HG03095 (cell line): Measurements from ENCODE around the gene ZNF616.
"Not testable (repeated sequence)": the region's sequence is repeated elsewhere in the genome, so short reads cannot be mapped to it uniquely, and the experiment has no call there.

Experiments used
- ATAC-seq: cut with Tn5 transposase; IDR thresholded peaks from one replicate; pipeline ENCODE4 v1.9.1; 2021; ENCODE audit warnings: moderate library complexity; ENCODE audit not compliant: unreplicated experiment

The ZNF616 gene

GRCh38 chr19:52112624-52113023 lies 27.1 kb downstream of the ZNF616 start:
- ATAC-seq: no peak

- no peak for ATAC-seq
These were observed 29.0 kb downstream of the ZNF616 start for GRCh38 chr19:52110780-52111179.

DNA sequence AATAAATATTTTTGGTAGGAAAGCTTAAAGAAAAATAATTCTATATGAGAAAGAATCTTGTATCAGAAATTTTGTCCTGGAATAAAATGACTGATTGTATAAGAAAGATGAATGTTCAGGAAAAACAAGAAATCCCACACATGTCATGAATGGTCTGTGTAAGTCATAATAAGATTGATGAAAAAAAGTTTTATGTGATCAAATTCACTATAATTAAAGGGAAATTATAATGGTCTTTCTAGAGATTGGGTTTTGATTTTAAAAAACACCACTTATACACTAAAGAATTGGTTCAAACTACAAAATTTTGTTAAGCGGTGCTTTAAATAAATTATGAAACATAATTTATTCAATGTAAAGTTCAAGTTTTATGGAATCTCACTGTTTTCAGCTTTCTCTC lies 37.0 kb downstream of the ZNF616 start:
- no peak for ATAC-seq

DNA sequence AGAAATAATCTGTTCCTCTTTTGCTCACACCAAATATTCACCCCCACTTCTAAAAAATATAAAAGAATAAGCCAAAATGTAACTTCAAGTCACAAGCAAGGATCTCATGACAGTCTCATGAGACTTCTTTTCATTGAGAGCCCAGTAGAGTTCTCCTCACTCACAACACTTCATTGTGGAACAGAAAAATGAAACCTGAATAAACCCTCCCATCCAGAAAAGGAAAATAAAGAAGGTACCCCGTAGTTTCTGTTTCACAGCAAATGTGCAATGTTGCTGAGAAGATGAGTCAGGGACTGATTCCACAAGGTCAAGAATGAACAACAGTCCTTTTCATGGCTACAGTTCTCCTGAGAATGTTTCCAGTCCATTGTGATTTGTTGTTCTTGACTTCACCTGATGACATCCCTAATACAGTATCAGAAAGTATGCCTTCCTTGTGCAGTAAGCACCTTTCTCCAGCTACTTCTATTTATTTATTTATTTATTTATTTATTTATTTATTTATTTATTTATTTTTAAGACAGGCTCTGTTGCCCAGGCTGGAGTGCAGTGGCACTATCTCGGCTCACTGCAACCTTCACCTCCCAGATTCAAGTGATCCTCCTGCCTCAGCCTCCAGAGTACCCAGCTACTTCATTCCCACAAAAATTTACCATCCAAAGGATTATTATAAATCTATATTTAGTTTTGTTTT lies 37.7 kb downstream of the ZNF616 start:
- no peak for ATAC-seq

- no peak for ATAC-seq
These were observed 40.1 kb downstream of the ZNF616 start for GRCh38 chr19:52099497-52100138.

DNA sequence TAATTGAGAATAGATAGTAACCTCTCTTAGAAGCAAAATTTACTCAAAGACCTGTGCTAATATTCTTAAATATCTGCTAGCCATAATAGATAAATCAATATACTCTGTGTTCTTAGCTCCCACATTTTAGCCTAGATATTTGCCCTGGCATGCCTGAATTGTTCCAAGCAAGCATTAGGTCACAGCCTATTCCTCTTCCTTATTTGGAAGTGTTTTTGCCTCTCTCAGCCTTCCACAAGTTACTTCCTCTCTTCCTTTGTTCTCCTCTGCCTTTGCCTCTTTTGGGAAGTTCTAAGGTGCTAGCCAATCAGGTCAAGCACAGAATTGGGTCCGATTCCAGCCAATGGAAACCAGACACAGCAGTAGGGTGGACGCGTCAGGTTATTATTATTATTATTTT lies 43.3 kb downstream of the ZNF616 start:
- not testable (repeated sequence) for ATAC-seq

DNA sequence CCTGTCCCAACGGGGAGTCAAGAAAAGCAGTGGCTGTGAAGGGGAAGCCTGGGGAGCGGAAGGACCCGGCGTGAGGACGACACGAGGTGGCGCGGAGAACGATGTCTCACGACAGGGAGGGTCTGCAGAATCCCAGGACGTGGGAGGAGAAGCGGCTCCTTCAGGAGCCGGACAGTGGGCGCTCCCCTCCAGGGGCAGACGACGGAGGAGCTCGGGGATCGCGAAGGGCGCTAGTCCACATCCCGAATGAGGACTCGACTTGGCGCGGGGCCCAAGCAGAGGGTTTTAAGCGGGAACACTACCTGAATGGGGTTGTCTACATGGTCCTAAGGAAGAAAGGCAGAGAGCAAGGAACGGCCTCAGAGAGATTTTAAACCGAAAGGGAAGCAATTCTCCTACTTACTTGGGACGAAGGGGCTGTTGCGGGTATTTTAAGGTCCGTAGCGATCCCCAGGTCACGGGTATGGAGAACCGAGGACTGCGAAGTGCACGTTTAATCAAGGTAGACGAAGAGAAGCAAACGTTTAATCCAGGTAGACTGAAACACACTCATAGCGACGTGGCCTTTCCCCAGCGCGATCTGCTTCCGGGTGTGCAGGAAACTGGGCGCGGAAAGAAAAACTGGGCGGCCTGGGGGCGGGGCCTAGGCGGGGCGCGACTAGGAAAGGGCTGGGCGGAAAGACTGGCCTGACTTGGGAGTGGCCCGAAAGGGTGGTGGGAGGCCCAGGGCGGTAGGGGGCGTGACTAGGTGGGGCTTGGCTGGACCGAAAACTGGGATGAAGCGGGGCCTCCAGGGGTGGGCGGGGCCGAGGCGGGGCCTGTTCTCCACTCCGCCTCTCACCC lies 44.3 kb downstream of the ZNF616 start, which contains the start of gene ZNF841:
Gene ZNF841 (minus strand): TSS at position 594 of the 843 bp plus-strand sequence. CDS start 10,964 bp downstream, outside the sequence.
- ATAC-seq: peak; percentile 85

DNA sequence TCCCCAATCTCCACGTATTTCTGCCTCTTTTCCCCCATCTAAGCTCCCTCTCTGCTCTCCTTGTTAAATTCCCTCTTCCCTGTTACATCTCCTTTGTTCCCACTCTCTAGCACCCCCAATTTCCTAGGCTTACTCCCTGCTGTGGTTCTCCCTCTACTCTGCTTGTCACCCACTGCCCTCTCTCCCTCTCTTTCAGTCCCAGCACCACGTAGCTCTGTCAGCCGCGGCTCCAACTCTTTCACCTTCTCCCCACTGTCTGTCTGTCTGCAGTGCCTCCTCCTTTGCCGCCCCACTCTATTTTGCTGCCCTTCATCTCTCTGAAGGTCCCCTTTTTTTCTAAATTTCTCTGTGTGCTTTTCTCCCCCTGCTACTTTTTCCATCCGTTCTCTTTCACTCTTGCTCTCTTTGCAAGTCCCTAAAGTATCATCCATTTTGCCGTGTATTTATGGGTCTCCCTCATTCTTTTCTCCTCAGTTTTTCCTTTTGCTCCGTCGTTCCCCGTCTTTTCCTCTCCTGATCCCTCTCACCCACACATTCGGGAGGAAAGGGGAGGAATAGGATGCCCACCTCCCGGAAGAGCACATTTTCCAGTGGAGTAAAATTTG lies 45.1 kb downstream of the ZNF616 start:
- ATAC-seq: no peak

DNA sequence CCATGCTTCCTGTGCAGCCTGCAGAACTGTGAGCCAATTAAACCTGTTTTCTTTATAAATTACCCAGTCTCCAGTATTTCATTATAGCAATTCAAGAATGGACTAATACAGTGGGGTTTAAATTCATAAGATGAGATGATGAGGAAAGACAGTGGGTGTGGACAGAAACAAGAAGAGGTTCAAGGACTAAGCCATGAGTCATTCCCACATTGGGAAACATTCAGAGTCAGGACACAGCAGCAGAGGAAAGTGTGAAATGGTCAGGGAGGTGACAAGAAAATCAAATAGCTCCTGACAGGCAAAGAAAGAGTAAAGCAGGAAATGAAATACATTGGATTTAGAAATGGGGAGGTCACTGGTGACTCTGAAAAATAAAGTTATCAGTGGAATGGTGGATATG lies 53.3 kb downstream of the ZNF616 start:
- no peak for ATAC-seq

GRCh38 chr19:52070496-52070895 lies 69.2 kb downstream of the ZNF616 start:
- ATAC-seq: no peak

- no peak for ATAC-seq
These were observed 70.1 kb downstream of the ZNF616 start for GRCh38 chr19:52069653-52070052.

DNA sequence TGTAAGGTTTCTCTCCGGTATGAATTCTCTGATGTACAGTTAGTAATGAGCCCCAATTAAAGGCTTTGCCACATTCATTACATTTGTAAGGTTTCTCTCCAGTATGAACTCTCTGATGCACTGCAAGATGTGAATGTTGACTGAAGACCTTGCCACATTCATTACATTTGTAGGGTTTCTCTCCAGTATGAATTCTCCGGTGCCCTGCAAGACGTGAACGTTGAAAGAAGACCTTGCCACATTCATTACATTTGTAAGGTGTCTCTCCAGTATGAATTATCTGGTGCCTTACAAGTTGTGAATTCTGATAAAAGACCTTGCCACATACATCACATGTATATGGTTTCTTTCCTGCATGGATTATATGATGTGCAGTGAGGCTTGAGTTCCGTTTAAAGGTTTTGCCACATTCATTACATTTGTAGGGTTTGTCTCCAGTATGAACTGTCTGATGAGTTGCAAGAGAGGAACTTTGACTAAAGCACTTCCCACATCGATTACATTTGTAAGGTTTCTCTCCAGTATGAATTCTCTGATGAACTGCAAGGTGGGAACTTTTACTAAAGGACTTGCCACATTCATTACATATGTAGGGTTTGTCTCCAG lies 73.4 kb downstream of the ZNF616 start:
- ATAC-seq: no peak

- ATAC-seq: no peak
These were observed 74.3 kb downstream of the ZNF616 start for GRCh38 chr19:52065399-52065798.
